ENCODE data around the gene HIVEP3.

GRCh38 chr1:41870076-41870562 lies 48.6 kb downstream of the HIVEP3 start:
- TF ChIP-seq, protein P1, sequence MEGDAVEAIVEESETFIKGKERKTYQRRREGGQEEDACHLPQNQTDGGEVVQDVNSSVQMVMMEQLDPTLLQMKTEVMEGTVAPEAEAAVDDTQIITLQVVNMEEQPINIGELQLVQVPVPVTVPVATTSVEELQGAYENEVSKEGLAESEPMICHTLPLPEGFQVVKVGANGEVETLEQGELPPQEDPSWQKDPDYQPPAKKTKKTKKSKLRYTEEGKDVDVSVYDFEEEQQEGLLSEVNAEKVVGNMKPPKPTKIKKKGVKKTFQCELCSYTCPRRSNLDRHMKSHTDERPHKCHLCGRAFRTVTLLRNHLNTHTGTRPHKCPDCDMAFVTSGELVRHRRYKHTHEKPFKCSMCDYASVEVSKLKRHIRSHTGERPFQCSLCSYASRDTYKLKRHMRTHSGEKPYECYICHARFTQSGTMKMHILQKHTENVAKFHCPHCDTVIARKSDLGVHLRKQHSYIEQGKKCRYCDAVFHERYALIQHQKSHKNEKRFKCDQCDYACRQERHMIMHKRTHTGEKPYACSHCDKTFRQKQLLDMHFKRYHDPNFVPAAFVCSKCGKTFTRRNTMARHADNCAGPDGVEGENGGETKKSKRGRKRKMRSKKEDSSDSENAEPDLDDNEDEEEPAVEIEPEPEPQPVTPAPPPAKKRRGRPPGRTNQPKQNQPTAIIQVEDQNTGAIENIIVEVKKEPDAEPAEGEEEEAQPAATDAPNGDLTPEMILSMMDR (IDR thresholded peaks at IDR 0.05; ENCODE audit: borderline replicate concordance, extremely low read depth, low read length, poor library complexity, severe bottlenecking) = no peak
- no peak for TF ChIP-seq EZH2 (IDR thresholded peaks at IDR 0.05; ENCODE audit: borderline replicate concordance, low read depth, low read length, severe bottlenecking)

Data from DND-41 (cell line).